Endothelial cell of umbilical vein (primary cell): ENCODE data around the gene MCC.

Experiments used
- FOS ChIP-seq: IDR thresholded peaks from 2 replicates; pipeline ENCODE4 v1.6.1; 2011; ENCODE audit warnings: mild to moderate bottlenecking, low read length, moderate library complexity, borderline replicate concordance; ENCODE audit not compliant: insufficient read depth
- GATA2 ChIP-seq: IDR thresholded peaks from 2 replicates; pipeline ENCODE4 v1.7.0; 2011; ENCODE audit warnings: low read depth, mild to moderate bottlenecking, moderate library complexity, mixed read lengths, low read length; ENCODE audit not compliant: insufficient read length, insufficient read depth
- POLR2AphosphoS5 ChIP-seq: IDR thresholded peaks from 2 replicates; pipeline ENCODE4 v1.6.1; 2012; ENCODE audit warnings: low read depth, mild to moderate bottlenecking, control low read depth, low read length, moderate library complexity; ENCODE audit not compliant: insufficient read depth
- TF ChIP-seq, protein P1 (sequence below), 2 donors: IDR thresholded peaks; 1 replicate in 1 of 2; 2 replicates in 1 of 2; pipeline ENCODE4 v1.5.1; 2011; ENCODE audit warnings: low read length in 2 of 2, mild to moderate bottlenecking in 2 of 2, moderate library complexity in 2 of 2, control low read depth in 1 of 2, inconsistent platforms in 1 of 2, low read depth in 1 of 2; ENCODE audit not compliant: insufficient read depth in 1 of 2; ENCODE audit errors: extremely low read depth in 1 of 2
- TF ChIP-seq, protein P2 (sequence below): IDR thresholded peaks from 2 replicates; pipeline ENCODE4 v1.6.1; 2011; ENCODE audit not compliant: insufficient read depth, insufficient read length

DNA sequence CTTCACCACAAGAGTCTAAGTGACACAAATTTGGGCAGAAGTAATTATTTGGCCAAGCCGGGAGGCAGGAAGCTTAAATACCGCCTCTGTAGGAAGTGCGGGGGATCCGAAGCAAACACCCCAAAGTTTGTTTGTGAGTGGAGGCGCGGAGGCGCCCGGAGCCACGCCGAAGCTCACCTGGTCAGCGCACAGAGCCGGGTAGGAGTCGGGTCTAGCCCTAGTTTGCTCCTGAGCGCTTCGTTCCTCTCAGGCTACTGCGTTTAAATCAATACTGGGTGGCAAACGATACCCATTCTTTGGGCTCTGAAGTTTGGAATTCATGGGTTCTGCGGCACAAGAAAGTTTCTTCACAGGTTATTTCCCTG lies 855 bp downstream of the MCC start:
- TF ChIP-seq, protein P1, sequence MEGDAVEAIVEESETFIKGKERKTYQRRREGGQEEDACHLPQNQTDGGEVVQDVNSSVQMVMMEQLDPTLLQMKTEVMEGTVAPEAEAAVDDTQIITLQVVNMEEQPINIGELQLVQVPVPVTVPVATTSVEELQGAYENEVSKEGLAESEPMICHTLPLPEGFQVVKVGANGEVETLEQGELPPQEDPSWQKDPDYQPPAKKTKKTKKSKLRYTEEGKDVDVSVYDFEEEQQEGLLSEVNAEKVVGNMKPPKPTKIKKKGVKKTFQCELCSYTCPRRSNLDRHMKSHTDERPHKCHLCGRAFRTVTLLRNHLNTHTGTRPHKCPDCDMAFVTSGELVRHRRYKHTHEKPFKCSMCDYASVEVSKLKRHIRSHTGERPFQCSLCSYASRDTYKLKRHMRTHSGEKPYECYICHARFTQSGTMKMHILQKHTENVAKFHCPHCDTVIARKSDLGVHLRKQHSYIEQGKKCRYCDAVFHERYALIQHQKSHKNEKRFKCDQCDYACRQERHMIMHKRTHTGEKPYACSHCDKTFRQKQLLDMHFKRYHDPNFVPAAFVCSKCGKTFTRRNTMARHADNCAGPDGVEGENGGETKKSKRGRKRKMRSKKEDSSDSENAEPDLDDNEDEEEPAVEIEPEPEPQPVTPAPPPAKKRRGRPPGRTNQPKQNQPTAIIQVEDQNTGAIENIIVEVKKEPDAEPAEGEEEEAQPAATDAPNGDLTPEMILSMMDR (IDR thresholded peaks at IDR 0.05; ENCODE audit: extremely low read depth in 1 of 2, insufficient read depth in 1 of 2, low read depth in 1 of 2, low read length in 2 of 2): no peak
- TF ChIP-seq FOS (no peak), GATA2 (no peak), POLR2AphosphoS5 (no peak)
- TF ChIP-seq, protein P2, sequence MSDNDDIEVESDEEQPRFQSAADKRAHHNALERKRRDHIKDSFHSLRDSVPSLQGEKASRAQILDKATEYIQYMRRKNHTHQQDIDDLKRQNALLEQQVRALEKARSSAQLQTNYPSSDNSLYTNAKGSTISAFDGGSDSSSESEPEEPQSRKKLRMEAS: no peak
